Colonic mucosa (tissue), 4 donors: ENCODE results near the gene HS3ST1. TPM values are rescaled to one million over a fixed set of nuclear protein-coding genes. Genes with fewer than 3 reads are reported as not detected.

Experiments
- DNase-seq: peaks from one replicate; pipeline ENCODE4 v3.0.0-alpha.2; 2020
- H3K27ac ChIP-seq: fragments of 200-600 bp; one replicate; pipeline ENCODE4 v1.8.0; 2021
- H3K27me3 ChIP-seq: fragments of 200-600 bp; one replicate; pipeline ENCODE4 v1.8.0; 2021
- H3K36me3 ChIP-seq: fragments of 200-600 bp; one replicate; pipeline ENCODE4 v1.8.0; 2021
- H3K4me1 ChIP-seq: fragments of 200-600 bp; one replicate; pipeline ENCODE4 v1.8.0; 2021; ENCODE audit warnings: mild to moderate bottlenecking
- H3K4me3 ChIP-seq: fragments of 200-600 bp; one replicate; pipeline ENCODE4 v1.8.0; 2021
- H3K9ac ChIP-seq, 2 donors: one replicate each; pipeline ENCODE4 v1.7.0; 2013; ENCODE audit warnings: control low read depth in 2 of 2, low read depth in 2 of 2, low read length in 2 of 2
- H3K9me3 ChIP-seq: fragments of 200-600 bp; one replicate; pipeline ENCODE4 v1.8.0; 2021
- intact Hi-C: fragments of 100-400 bp; cut with DNase I; formaldehyde crosslinking; loops from one replicate; pipeline ENCODE4 v1.14.1; 2022
- total RNA-seq, 2 donors: library from RNA; stranded (reverse); fragmentation: NEBNext Ultra II Directional in 1 of 2; extraction: Animal tissue kit (Norgen Biotek cat#: 25700) in 1 of 2; gene quantifications; one replicate each; pipeline ENCODE4 v1.2.1, GENCODE V29; 2021
- TF ChIP-seq, protein P1 (sequence below): fragments of 200-600 bp; IDR thresholded peaks from one replicate; pipeline ENCODE4 v1.8.0; 2022; ENCODE audit warnings: antibody characterized with exemption, mild to moderate bottlenecking
- donor health status: healthy.
- donor health status: DM: no; HTN: no; CAD: no.
- donor health status: DM: no; HTN: no; CAD: no.

Gene HS3ST1
- total RNA-seq, 2 donors from 2014 or later, result 6.6 to 7.6 TPM

DNA sequence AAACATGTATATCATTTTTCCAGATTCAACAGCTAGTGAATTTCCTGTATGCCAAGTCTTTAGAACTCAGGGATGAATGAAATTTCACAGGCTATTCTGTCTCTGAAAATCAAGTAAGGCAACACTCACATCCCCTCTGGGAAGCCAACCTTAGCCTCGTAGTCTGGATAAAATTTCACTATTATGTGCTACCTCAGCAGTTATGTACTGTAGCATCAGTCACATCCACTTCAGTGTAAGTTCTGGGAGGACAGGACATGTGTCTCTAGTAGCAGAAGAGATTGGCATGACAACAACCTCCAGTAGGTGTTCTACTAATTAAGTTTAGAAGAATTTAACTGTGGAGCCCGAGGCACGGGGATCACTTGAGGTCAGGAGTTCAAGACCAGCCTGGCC lies 42.4 kb upstream of the HS3ST1 start:
- intact Hi-C loops, result no loop called here
- no peaks in the 10 kb centered on the region for H3K36me3 ChIP-seq
- TF ChIP-seq, protein P1, sequence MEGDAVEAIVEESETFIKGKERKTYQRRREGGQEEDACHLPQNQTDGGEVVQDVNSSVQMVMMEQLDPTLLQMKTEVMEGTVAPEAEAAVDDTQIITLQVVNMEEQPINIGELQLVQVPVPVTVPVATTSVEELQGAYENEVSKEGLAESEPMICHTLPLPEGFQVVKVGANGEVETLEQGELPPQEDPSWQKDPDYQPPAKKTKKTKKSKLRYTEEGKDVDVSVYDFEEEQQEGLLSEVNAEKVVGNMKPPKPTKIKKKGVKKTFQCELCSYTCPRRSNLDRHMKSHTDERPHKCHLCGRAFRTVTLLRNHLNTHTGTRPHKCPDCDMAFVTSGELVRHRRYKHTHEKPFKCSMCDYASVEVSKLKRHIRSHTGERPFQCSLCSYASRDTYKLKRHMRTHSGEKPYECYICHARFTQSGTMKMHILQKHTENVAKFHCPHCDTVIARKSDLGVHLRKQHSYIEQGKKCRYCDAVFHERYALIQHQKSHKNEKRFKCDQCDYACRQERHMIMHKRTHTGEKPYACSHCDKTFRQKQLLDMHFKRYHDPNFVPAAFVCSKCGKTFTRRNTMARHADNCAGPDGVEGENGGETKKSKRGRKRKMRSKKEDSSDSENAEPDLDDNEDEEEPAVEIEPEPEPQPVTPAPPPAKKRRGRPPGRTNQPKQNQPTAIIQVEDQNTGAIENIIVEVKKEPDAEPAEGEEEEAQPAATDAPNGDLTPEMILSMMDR, result no peak
- DNase-seq, result no peak
- no peaks in the 10 kb centered on the region for H3K27me3 ChIP-seq
- H3K4me1 ChIP-seq, result no peaks in the 10 kb centered on the region
- H3K9ac ChIP-seq, result no peak overlapping the region
- H3K27ac ChIP-seq, result no peak overlapping the region
- no peaks in the 10 kb centered on the region for H3K9me3 ChIP-seq
- no peak overlapping the region for H3K4me3 ChIP-seq

DNA sequence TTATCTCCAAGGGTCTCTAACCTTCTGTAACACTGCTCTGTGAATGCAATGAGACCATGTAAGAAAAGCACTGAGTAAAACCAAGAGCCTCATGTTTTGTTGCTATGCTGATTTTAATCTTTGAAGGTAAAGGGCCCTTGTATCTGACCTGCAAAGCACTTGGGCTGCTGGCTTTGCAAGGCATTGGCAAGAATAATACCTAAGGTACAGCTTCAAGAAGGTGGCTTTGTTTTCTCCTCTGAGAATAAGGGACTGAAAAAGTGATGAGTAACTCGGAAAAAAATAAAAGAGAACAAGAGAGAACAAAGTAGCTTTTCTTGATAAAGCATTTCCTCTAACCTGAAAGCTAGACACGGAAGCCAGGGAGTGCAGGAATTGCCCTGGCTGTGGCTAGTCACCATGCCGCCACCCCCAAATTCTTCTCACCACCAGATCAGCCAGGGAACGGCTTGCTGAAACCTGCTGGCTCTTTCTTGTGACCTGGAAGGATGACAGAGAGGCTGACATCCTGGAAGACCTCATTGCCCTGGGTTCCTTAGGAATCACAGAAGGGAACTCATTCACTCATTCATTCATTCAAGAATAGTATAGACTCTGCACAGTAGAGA lies 41.8 kb upstream of the HS3ST1 start:
- Histone ChIP-seq H3K4me1 (no peaks in the 10 kb centered on the region), H3K36me3 (no peaks in the 10 kb centered on the region), H3K27ac (no peak overlapping the region), H3K9ac (no peak overlapping the region), H3K4me3 (no peak overlapping the region), H3K9me3 (no peaks in the 10 kb centered on the region), H3K27me3 (no peaks in the 10 kb centered on the region)
- no peak for DNase-seq
- TF ChIP-seq, protein P1, result no peak
- intact Hi-C loops, result no loop called here

DNA sequence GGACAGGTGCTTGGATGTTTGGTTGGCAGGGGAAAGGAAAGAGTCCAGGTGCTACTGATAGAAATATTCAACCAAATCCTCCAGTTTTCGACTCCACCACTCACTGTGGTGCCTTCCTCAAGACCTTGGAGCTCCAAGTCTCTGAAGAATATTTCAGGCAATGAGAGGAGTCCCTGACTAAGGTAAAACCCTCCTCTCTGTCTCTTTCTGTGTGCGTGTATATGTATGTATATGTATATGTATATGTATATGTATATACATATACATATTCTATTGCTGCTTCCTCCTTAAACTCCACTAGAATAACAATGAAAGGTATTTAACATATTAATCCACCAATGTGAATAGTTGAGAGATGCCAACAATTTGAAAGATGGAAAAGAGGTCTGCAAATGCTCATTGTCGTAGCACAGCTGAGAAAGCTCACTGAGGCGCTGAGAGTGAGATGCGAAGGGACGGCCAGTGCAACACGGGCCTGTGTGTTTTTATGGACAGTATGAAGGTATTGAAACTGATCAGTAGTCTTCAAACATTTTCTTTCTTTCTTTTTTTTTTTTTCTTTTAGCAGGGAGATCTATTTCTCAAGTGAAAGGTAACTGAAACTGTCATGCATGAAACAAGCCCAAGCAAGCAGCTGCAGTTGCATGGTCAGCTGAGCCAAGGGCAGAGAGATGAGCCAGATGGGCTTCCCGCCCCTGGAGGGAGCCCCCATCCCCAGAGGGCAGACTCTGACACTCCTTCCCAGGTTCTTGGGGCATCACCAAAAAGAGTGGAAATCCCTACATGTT lies 41.1 kb upstream of the HS3ST1 start:
- no peak for DNase-seq
- Histone ChIP-seq H3K36me3 (no peaks in the 10 kb centered on the region), H3K27me3 (no peaks in the 10 kb centered on the region), H3K9ac (no peak overlapping the region), H3K4me1 (no peaks in the 10 kb centered on the region), H3K4me3 (no peak overlapping the region), H3K9me3 (no peaks in the 10 kb centered on the region), H3K27ac (no peak overlapping the region)
- intact Hi-C loops, result no loop called here
- TF ChIP-seq, protein P1, result no peak

DNA sequence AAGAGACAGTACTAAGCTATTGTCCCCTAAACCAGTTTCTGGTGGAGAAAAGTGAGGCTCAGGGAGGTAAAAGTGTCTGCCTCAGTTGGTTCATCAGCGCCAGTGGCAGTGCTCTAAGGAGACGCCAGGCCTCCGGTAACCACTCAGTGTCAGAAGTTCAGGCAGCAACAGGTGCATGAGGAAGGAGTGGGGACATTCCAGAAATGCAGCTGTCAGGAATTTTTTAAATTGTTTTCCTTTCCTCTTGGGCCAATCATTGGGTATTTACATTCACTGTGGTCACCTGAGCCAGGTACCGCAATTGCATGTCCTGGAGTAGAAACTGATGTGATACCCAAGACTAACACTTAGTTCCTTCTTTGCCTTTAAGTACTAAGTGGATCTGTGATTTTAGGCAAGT lies 40.2 kb upstream of the HS3ST1 start:
- H3K27me3 ChIP-seq, result no peaks in the 10 kb centered on the region

DNA sequence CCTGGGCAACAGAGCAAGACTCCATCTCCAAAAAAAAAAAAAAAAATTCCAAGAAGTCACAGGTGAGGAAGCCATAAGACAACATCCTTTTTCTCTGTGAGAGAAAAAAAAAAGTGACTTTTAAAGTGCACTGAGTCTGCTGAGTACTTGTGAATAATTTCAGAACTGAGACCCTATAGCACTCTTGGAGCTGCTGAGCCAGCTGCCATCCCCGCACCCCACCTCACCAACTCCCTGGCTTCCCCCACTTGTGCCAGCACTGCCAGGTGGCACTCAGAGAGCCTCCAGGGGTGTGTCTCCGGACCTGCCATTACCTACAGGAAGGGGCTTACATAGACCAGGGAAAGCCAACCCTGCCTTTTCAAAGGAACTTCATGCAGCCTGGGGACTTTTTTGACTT lies 39.2 kb upstream of the HS3ST1 start:
- no peaks in the 10 kb centered on the region for H3K27me3 ChIP-seq
- no peak overlapping the region for H3K4me3 ChIP-seq
- no peaks in the 10 kb centered on the region for H3K4me1 ChIP-seq
- TF ChIP-seq, protein P1, result no peak
- no peak overlapping the region for H3K9ac ChIP-seq
- intact Hi-C loops, result no loop called here
- no peak overlapping the region for H3K27ac ChIP-seq
- H3K36me3 ChIP-seq, result no peaks in the 10 kb centered on the region
- DNase-seq, result no peak
- no peaks in the 10 kb centered on the region for H3K9me3 ChIP-seq

More for the DNA sequence above, 40.2 kb upstream of the HS3ST1 start:
- H3K36me3 ChIP-seq, result no peaks in the 10 kb centered on the region
- no peaks in the 10 kb centered on the region for H3K9me3 ChIP-seq
- H3K4me1 ChIP-seq, result no peaks in the 10 kb centered on the region
- no peak overlapping the region for H3K4me3 ChIP-seq
- intact Hi-C loops, result no loop called here
- TF ChIP-seq, protein P1, result no peak
- DNase-seq, result peak; percentile 34
- no peak overlapping the region for H3K27ac ChIP-seq
- no peak overlapping the region for H3K9ac ChIP-seq
